Activated CD4-positive, alpha-beta T cell treated with anti-CD3 and anti-CD28 coated beads, Interleukin-2, amount 50 U/mL, for 4 hours (primary cell): Measurements from ENCODE around the gene MANF.

Source experiments
- DNase-seq, 2 experiments: peaks; one replicate each; pipeline ENCODE4 v3.0.0-alpha.2; 2020

MANF gene

GRCh38 chr3:51390246-51391074 lies 5.4 kb downstream of the MANF start:
- DNase-seq: no peak

- DNase-seq: peak; percentile 96
Observed at GRCh38 chr3:51391075-51391565, 6.0 kb downstream of the MANF start, which contains the start of gene RBM15B. Gene RBM15B (plus strand): TSS chr3:51391285. CDS start chr3:51391400, 115 bp downstream.

- DNase-seq: peak; percentile 41 to 50
Observed at GRCh38 chr3:51391566-51392354, 6.7 kb downstream of the MANF start.

- DNase-seq: no peak
Observed at GRCh38 chr3:51392355-51393133, 7.5 kb downstream of the MANF start.

GRCh38 chr3:51393134-51393495 lies 8.0 kb downstream of the MANF start:
- no peak for DNase-seq

GRCh38 chr3:51393564-51393963 lies 8.5 kb downstream of the MANF start:
- DNase-seq: no peak

- no peak for DNase-seq
Observed at GRCh38 chr3:51394541-51394940, 9.4 kb downstream of the MANF start.

- DNase-seq: no peak
Observed at GRCh38 chr3:51395493-51396213, 10.6 kb downstream of the MANF start.

GRCh38 chr3:51396401-51396800 lies 11.3 kb downstream of the MANF start:
- DNase-seq: no peak

- no peak for DNase-seq
Observed at GRCh38 chr3:51397392-51397791, 12.3 kb downstream of the MANF start.

- DNase-seq: no peak
Observed at GRCh38 chr3:51398595-51399310, 13.7 kb downstream of the MANF start.

GRCh38 chr3:51400166-51400565 lies 15.1 kb downstream of the MANF start:
- no peak for DNase-seq

- DNase-seq: no peak
Observed at GRCh38 chr3:51401735-51402134, 16.6 kb downstream of the MANF start.

GRCh38 chr3:51403675-51404074 lies 18.6 kb downstream of the MANF start:
- DNase-seq: no peak

GRCh38 chr3:51408021-51408420 lies 22.9 kb downstream of the MANF start:
- no peak for DNase-seq

GRCh38 chr3:51408813-51409212 lies 23.7 kb downstream of the MANF start:
- no peak for DNase-seq

- no peak for DNase-seq
Observed at GRCh38 chr3:51422211-51422610, 37.1 kb downstream of the MANF start.

GRCh38 chr3:51426921-51427320 lies 41.8 kb downstream of the MANF start:
- no peak for DNase-seq

GRCh38 chr3:51429138-51429537 lies 44.0 kb downstream of the MANF start:
- no peak for DNase-seq

- no peak for DNase-seq
Observed at GRCh38 chr3:51434110-51434509, 49.0 kb downstream of the MANF start.

GRCh38 chr3:51434746-51435327 lies 49.7 kb downstream of the MANF start:
- peak; percentile 14 to 45 for DNase-seq
